H1 (cell line): ENCODE results near the gene KRT75. TPM values are rescaled to one million over a fixed set of nuclear protein-coding genes. Genes with fewer than 3 reads are reported as not detected.

Source experiments
- CTCF ChIA-PET: fragments of 300-600 bp; sonication (Branson Sonifier 250); formaldehyde crosslinking; loops from one replicate; lab custom pipeline; 2021; ENCODE audit not compliant: partially characterized antibody; lab: Charles Lee
- POLR2A ChIA-PET: fragments of 300-600 bp; sonication (Branson Sonifier 250); formaldehyde crosslinking; loops from one replicate; lab custom pipeline; 2021; ENCODE audit warnings: inconsistent platforms; ENCODE audit not compliant: partially characterized antibody; lab: Charles Lee
- DNase-seq, 2 experiments: peaks; one replicate each; pipeline versions ENCODE4 v3.0.0 to v3.0.0-alpha.2; 2010 to 2022; ENCODE audit warnings: low spot score in 2 of 2, low read depth in 1 of 2, mixed read lengths in 1 of 2
- FAIRE-seq: peaks from 2 replicates; lab custom pipeline; 2011; peaks lifted over from hg19 to GRCh38; lab: Jason Lieb, UNC
- H2AFZ ChIP-seq: 2 replicates; pipeline ENCODE4 v1.8.1; 2012; ENCODE audit warnings: low read length, inconsistent platforms
- H2AK5ac ChIP-seq: 2 replicates; pipeline ENCODE4 v1.6.1; 2013; ENCODE audit warnings: low read depth, low read length
- H2BK120ac ChIP-seq: replicated peaks from 2 replicates; pipeline ENCODE3; 2013; ENCODE audit warnings: low read depth, low read length, inconsistent platforms
- H2BK12ac ChIP-seq: 2 replicates; pipeline ENCODE4 v1.6.1; 2013; ENCODE audit warnings: low read depth, low read length
- H2BK15ac ChIP-seq: 2 replicates; pipeline ENCODE4 v1.6.1; 2013; ENCODE audit warnings: low read length
- H2BK20ac ChIP-seq: 2 replicates; pipeline ENCODE4 v1.6.1; 2013; ENCODE audit warnings: low read length
- H2BK5ac ChIP-seq: 2 replicates; pipeline ENCODE4 v1.6.1; 2013; ENCODE audit warnings: low read depth, low read length
- H3K14ac ChIP-seq: 2 replicates; pipeline ENCODE4 v1.6.1; 2013; ENCODE audit warnings: inconsistent platforms; ENCODE audit not compliant: insufficient read length
- H3K18ac ChIP-seq: 2 replicates; pipeline ENCODE4 v1.6.1; 2013; ENCODE audit warnings: low read length; ENCODE audit errors: extremely low read depth
- H3K23ac ChIP-seq: 2 replicates; pipeline ENCODE4 v1.6.1; 2013; ENCODE audit warnings: inconsistent platforms; ENCODE audit not compliant: insufficient read length
- H3K23me2 ChIP-seq: 2 replicates; pipeline ENCODE4 v1.6.1; 2013; ENCODE audit warnings: low read depth, low read length
- H3K27ac ChIP-seq: 2 replicates; pipeline ENCODE4 v1.6.1; 2011; ENCODE audit warnings: low read depth, low read length, inconsistent platforms
- H3K27me3 ChIP-seq, 4 experiments: replicated peaks in 1 of 4; 1 replicate in 1 of 4; 2 replicates in 3 of 4; pipeline versions ENCODE4 v1.6.1 to v1.8.1; 2011 to 2013; ENCODE audit warnings: low read length in 3 of 4, mild to moderate bottlenecking in 3 of 4, inconsistent platforms in 2 of 4, mixed read lengths in 2 of 4, moderate library complexity in 1 of 4; ENCODE audit not compliant: control insufficient read depth in 3 of 4, insufficient read depth in 3 of 4; ENCODE audit errors: extremely low read depth in 1 of 4
- H3K36me3 ChIP-seq, 4 experiments: 2 replicates each; pipeline versions ENCODE4 v1.6.1 to v1.8.1; 2011 to 2013; ENCODE audit warnings: mild to moderate bottlenecking in 4 of 4, low read length in 3 of 4, moderate library complexity in 2 of 4, control low read depth in 1 of 4, inconsistent platforms in 1 of 4; ENCODE audit not compliant: insufficient read depth in 4 of 4, control insufficient read depth in 2 of 4
- H3K4ac ChIP-seq: replicated peaks from 2 replicates; pipeline ENCODE3; 2013; ENCODE audit warnings: low read length, low read depth, mixed read lengths, inconsistent platforms; ENCODE audit not compliant: insufficient read length
- H3K4me1 ChIP-seq, 4 experiments: replicated peaks in 1 of 4; 1 replicate in 1 of 4; 2 replicates in 3 of 4; pipeline versions ENCODE4 v1.6.1 to v1.8.1; 2011 to 2013; ENCODE audit warnings: low read length in 3 of 4, inconsistent platforms in 2 of 4, mixed read lengths in 1 of 4; ENCODE audit not compliant: insufficient read depth in 4 of 4, control insufficient read depth in 3 of 4
- H3K4me2 ChIP-seq, 2 experiments: 2 replicates each; pipeline versions ENCODE4 v1.6.1 to v1.8.1; 2011 to 2013; ENCODE audit warnings: low read depth in 2 of 2, low read length in 2 of 2, control low read depth in 1 of 2, inconsistent platforms in 1 of 2, mild to moderate bottlenecking in 1 of 2; ENCODE audit not compliant: insufficient read depth in 1 of 2
- H3K4me3 ChIP-seq, 4 experiments: fragments of 200-600, 300-600 bp in 1 of 4; sonication (generic), shearing (Covaris generic), sonication (Bioruptor Twin) in 1 of 4; 2 replicates each; pipeline versions ENCODE4 v1.5.1 to v1.8.1; 2011 to 2016; ENCODE audit warnings: low read length in 4 of 4, low read depth in 3 of 4, control low read depth in 2 of 4, inconsistent platforms in 2 of 4, mild to moderate bottlenecking in 2 of 4, mixed read lengths in 1 of 4, moderate library complexity in 1 of 4; ENCODE audit not compliant: insufficient read depth in 2 of 4; ENCODE audit errors: extremely low read depth in 1 of 4
- H3K56ac ChIP-seq: replicated peaks from 2 replicates; pipeline ENCODE3; 2013; ENCODE audit warnings: low read depth, mild to moderate bottlenecking, mixed read lengths, low read length, inconsistent platforms; ENCODE audit not compliant: insufficient read length
- H3K79me1 ChIP-seq: 2 replicates; pipeline ENCODE4 v1.6.1; 2013; ENCODE audit warnings: low read depth, low read length, control low read depth
- H3K79me2 ChIP-seq, 2 experiments: 2 replicates each; pipeline versions ENCODE4 v1.6.1 to v1.8.1; 2012 to 2013; ENCODE audit warnings: low read length in 2 of 2, mild to moderate bottlenecking in 2 of 2, inconsistent platforms in 1 of 2; ENCODE audit not compliant: insufficient read depth in 2 of 2, control insufficient read depth in 1 of 2
- H3K9ac ChIP-seq, 4 experiments: replicated peaks in 1 of 4; 1 replicate in 1 of 4; 2 replicates in 3 of 4; pipeline versions ENCODE4 v1.6.1 to v1.8.1; 2011 to 2013; ENCODE audit warnings: low read depth in 3 of 4, low read length in 3 of 4, control low read depth in 2 of 4, mild to moderate bottlenecking in 2 of 4, moderate library complexity in 2 of 4, inconsistent platforms in 1 of 4; ENCODE audit errors: extremely low read depth in 1 of 4
- H3K9me3 ChIP-seq, 2 experiments: 2 replicates each; pipeline versions ENCODE4 v1.6.1 to v1.8.1; 2012 to 2013; ENCODE audit warnings: mild to moderate bottlenecking in 2 of 2, moderate library complexity in 2 of 2, control low read depth in 1 of 2, inconsistent platforms in 1 of 2, low read depth in 1 of 2, low read length in 1 of 2, mixed read lengths in 1 of 2; ENCODE audit not compliant: insufficient read depth in 2 of 2
- H4K20me1 ChIP-seq, 2 experiments: replicated peaks in 1 of 2; 2 replicates each; pipeline versions ENCODE3 to v1.8.1; 2011 to 2013; ENCODE audit warnings: inconsistent platforms in 2 of 2, low read length in 2 of 2, mild to moderate bottlenecking in 1 of 2; ENCODE audit not compliant: insufficient read depth in 2 of 2, control insufficient read depth in 1 of 2
- H4K5ac ChIP-seq: 2 replicates; pipeline ENCODE4 v1.6.1; 2013; ENCODE audit warnings: low read length, low read depth, mixed read lengths, inconsistent platforms; ENCODE audit not compliant: insufficient read length
- H4K8ac ChIP-seq: 2 replicates; pipeline ENCODE4 v1.8.0; 2013; ENCODE audit warnings: mild to moderate bottlenecking, moderate library complexity, low read length, inconsistent platforms; ENCODE audit not compliant: insufficient read depth; ENCODE audit errors: extremely low read depth
- H4K91ac ChIP-seq: replicated peaks from 2 replicates; pipeline ENCODE3; 2013; ENCODE audit warnings: low read length, mixed read lengths, inconsistent platforms; ENCODE audit not compliant: insufficient read length
- CHD2 ChIP-seq: IDR thresholded peaks from 2 replicates; pipeline ENCODE4 v1.6.1; 2012; ENCODE audit warnings: low read length, improper control_type of control experiment
- E2F6 ChIP-seq: IDR thresholded peaks from 2 replicates; pipeline ENCODE4 v1.6.1; 2012; ENCODE audit warnings: inconsistent platforms
- EGR1 ChIP-seq: IDR thresholded peaks from 2 replicates; pipeline ENCODE4 v1.6.1; 2011; ENCODE audit warnings: low read depth, low read length, borderline replicate concordance
- EZH2 ChIP-seq: fragments of 200-600 bp; sonication (generic); IDR thresholded peaks from 2 replicates; pipeline ENCODE4 v1.7.1; 2012; ENCODE audit warnings: low read depth, mild to moderate bottlenecking, moderate library complexity, low read length, inconsistent platforms; ENCODE audit not compliant: severe bottlenecking
- FOSL1 ChIP-seq: IDR thresholded peaks from 2 replicates; pipeline ENCODE4 v1.6.1; 2011; ENCODE audit warnings: mild to moderate bottlenecking, low read depth, low read length, moderate library complexity; ENCODE audit not compliant: insufficient read depth
- POU5F1 ChIP-seq: IDR thresholded peaks from 2 replicates; pipeline ENCODE4 v1.6.1; 2011; ENCODE audit warnings: low read depth, mild to moderate bottlenecking, low read length, moderate library complexity
- RAD21 ChIP-seq, 2 experiments: IDR thresholded peaks in 1 of 2; conservative IDR thresholded peaks in 1 of 2; 2 replicates each; pipeline ENCODE4 v1.6.1; 2011; ENCODE audit warnings: low read depth in 2 of 2, low read length in 2 of 2, improper control_type of control experiment in 1 of 2, inconsistent platforms in 1 of 2, mild to moderate bottlenecking in 1 of 2, moderate library complexity in 1 of 2
- RBBP5 ChIP-seq: IDR thresholded peaks from 2 replicates; pipeline ENCODE4 v1.7.1; 2012; ENCODE audit warnings: low read depth, mild to moderate bottlenecking, inconsistent platforms, low read length, moderate library complexity, borderline replicate concordance
- TAF7 ChIP-seq: optimal IDR thresholded peaks from 2 replicates; pipeline ENCODE3; 2011; ENCODE audit warnings: low read depth, mild to moderate bottlenecking, inconsistent platforms, low read length, moderate library complexity, borderline replicate concordance
- YY1 ChIP-seq: IDR thresholded peaks from 2 replicates; pipeline ENCODE4 v1.6.1; 2011; ENCODE audit warnings: low read depth, mild to moderate bottlenecking, low read length
- WGBS, 2 experiments: shearing (Covaris generic) in 1 of 2; methylation state at CpG; one replicate each; pipeline versions ENCODE4 v1.1.6 to v1.1.7; 2013 to 2015; ENCODE audit warnings: low lambda C conversion rate in 2 of 2, mixed read lengths in 2 of 2, inconsistent platforms in 1 of 2, low coverage in 1 of 2, missing lambda C conversion rate in 1 of 2; ENCODE audit not compliant: insufficient replicate concordance in 2 of 2, insufficient coverage in 1 of 2, insufficient read length in 1 of 2; ENCODE audit errors: extremely low coverage in 1 of 2, missing lambda C conversion rate in 1 of 2; 5-methylcytosine and 5-hydroxymethylcytosine counted together
- polyA plus RNA-seq, 7 experiments: library from polyadenylated mRNA; depleted of rRNA in 3 of 7; stranded (reverse) in 5 of 7; unstranded in 2 of 7; fragments of >200 nt in 5 of 7; fragments of 200-250 nt in 2 of 7; gene quantifications; 1 replicate in 5 of 7; 2 replicates in 1 of 7; 4 replicates in 1 of 7; pipeline versions ENCODE4 v1.2.1 to v1.2.3, GENCODE V29; 2011 to 2013; ENCODE audit warnings: missing spikeins in 2 of 7, mixed read lengths in 2 of 7
- total RNA-seq: library from RNA; stranded (reverse); fragmentation: NEBNext Ultra II Directional; extraction: Animal tissue kit (Norgen Biotek cat#: 25700); gene quantifications from 2 replicates; pipeline ENCODE4 v1.2.1, GENCODE V29; 2021
- TF ChIP-seq, protein P1 (sequence below): IDR thresholded peaks from 2 replicates; pipeline ENCODE4 v1.6.1; 2012; ENCODE audit warnings: low read length, inconsistent platforms

KRT75 gene
- total and polyA plus RNA-seq, 2 of the 8 experiments (the other 6 are each of a cell fraction or from before 2014, with no cell fraction given), result not detected

- Histone ChIP-seq H2AK5ac (no peak overlapping the region), H3K56ac (no peak overlapping the region), H3K79me1 (no peaks in the 10 kb centered on the region), H2BK15ac (no peak overlapping the region), H3K27me3 (no peaks in the 10 kb centered on the region; a peak in 1 of 7 replicates), H3K23me2 (peaks cover 3% of the 10 kb centered on the region; the same call in 1 of the 2 replicates), H3K14ac (no peak overlapping the region), H4K20me1 (no peaks in the 10 kb centered on the region), H3K23ac (no peak overlapping the region), H3K9ac (no peak overlapping the region), H3K18ac (no peak overlapping the region), H3K4ac (no peak overlapping the region), H4K91ac (no peak overlapping the region), H2BK5ac (no peak overlapping the region), H4K5ac (no peak overlapping the region), H3K36me3 (no peaks in the 10 kb centered on the region), H3K4me3 (no peak overlapping the region), H3K4me2 (no peak overlapping the region), H3K27ac (no peak overlapping the region), H4K8ac (no peak overlapping the region), H2BK12ac (no peak overlapping the region), H2BK20ac (no peak overlapping the region), H2BK120ac (no peak overlapping the region), H3K79me2 (no peaks in the 10 kb centered on the region), H3K4me1 (peaks cover 0 to 5% (median under 1%) of the 10 kb centered on the region in 4 experiments; a peak in 1 of 7 replicates), H2AFZ (no peak overlapping the region), H3K9me3 (no peaks in the 10 kb centered on the region)
- no peak for DNase-seq
- CTCF ChIA-PET, result interaction anchor here (0.5 to 3.1 kb wide), 20 partner anchors 11 to 771 kb away, joined by 3 to 15 read pairs (median 3); no protein-coding TSS in a partner anchor
- no peak for FAIRE-seq
- POLR2A ChIA-PET, result no interaction called here
- WGBS, 2 experiments, result 78% methylated on average over 5 of the region's 5 CpGs; no CpG with 5 or more reads in 1 of the 2 experiments
- TF ChIP-seq EGR1, result no peak
- TF ChIP-seq, protein P1, sequence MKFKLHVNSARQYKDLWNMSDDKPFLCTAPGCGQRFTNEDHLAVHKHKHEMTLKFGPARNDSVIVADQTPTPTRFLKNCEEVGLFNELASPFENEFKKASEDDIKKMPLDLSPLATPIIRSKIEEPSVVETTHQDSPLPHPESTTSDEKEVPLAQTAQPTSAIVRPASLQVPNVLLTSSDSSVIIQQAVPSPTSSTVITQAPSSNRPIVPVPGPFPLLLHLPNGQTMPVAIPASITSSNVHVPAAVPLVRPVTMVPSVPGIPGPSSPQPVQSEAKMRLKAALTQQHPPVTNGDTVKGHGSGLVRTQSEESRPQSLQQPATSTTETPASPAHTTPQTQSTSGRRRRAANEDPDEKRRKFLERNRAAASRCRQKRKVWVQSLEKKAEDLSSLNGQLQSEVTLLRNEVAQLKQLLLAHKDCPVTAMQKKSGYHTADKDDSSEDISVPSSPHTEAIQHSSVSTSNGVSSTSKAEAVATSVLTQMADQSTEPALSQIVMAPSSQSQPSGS, result no peak
- TF ChIP-seq EZH2, result no peak
- no peak for TF ChIP-seq YY1
- TF ChIP-seq E2F6, result no peak
- no peak for TF ChIP-seq RBBP5
- no peak for TF ChIP-seq CHD2
- TF ChIP-seq RAD21 (IDR thresholded peaks at IDR 0.05 in 1 of 2, conservative IDR thresholded peaks at IDR 0.05 in 1 of 2; ENCODE audit: low read depth in 2 of 2, low read length in 2 of 2), result no peak
- TF ChIP-seq FOSL1, result no peak
- TF ChIP-seq POU5F1, result no peak
- no peak for TF ChIP-seq TAF7
These were observed 32.6 kb downstream of the KRT75 start for GRCh38 chr12:52401526-52401925.
